HEK293 (cell line): ENCODE data around the gene ARL5A.

Source experiments
- CTCF ChIA-PET: fragments of 350-600 bp; formaldehyde crosslinking; extraction: SDS; loops from one replicate; lab custom pipeline; 2021; ENCODE audit warnings: antibody characterized with exemption; lab: Yijun Ruan, JAX
- POLR2A ChIA-PET: fragments of 300-600 bp; formaldehyde crosslinking; extraction: SDS; loops from one replicate; lab custom pipeline; 2020; ENCODE audit warnings: antibody characterized with exemption, inconsistent platforms; lab: Yijun Ruan, JAX
- H3K27ac ChIP-seq: fragments of 200-500 bp; sonication (Bioruptor generic); 2 replicates; pipeline ENCODE4 v1.5.1; 2014; ENCODE audit warnings: low read depth, low read length, control low read depth, inconsistent platforms; ENCODE audit errors: extremely low read depth
- H3K36me3 ChIP-seq, 2 experiments: fragments of 200-500 bp in 1 of 2; sonication (Bioruptor generic) in 1 of 2; 1 replicate in 1 of 2; 2 replicates in 1 of 2; pipeline ENCODE4 v1.5.1; 2014 to 2017; ENCODE audit warnings: inconsistent platforms in 2 of 2, low read length in 2 of 2; ENCODE audit not compliant: control insufficient read depth in 2 of 2, insufficient read depth in 1 of 2
- H3K4me1 ChIP-seq: fragments of 200-500 bp; sonication (Bioruptor generic); 2 replicates; pipeline ENCODE4 v1.5.1; 2014; ENCODE audit warnings: mild to moderate bottlenecking, low read length, inconsistent platforms; ENCODE audit not compliant: control insufficient read depth, insufficient read depth
- H3K4me3 ChIP-seq: 2 replicates; pipeline ENCODE4 v1.5.1; 2011; ENCODE audit warnings: low read depth, mild to moderate bottlenecking, control low read depth, low read length, moderate library complexity
- H3K9me3 ChIP-seq: fragments of 200-500 bp; sonication (Bioruptor generic); 2 replicates; pipeline ENCODE4 v1.5.1; 2014; ENCODE audit warnings: low read depth, low read length, inconsistent platforms; ENCODE audit not compliant: control insufficient read depth, insufficient read depth
- GLI4 ChIP-seq: fragments of 450-650 bp; formaldehyde crosslinking; IDR thresholded peaks from 2 replicates; pipeline ENCODE4 v1.5.1; 2016; ENCODE audit warnings: missing biosample characterization, missing genetic modification characterization
- HOXC10 ChIP-seq: sonication (generic); formaldehyde crosslinking; IDR thresholded peaks from 2 replicates; pipeline ENCODE4 v1.8.1; 2023; ENCODE audit warnings: mild to moderate bottlenecking, missing genetic modification reagents
- KLF10 ChIP-seq: fragments of 450-650 bp; IDR thresholded peaks from 2 replicates; pipeline ENCODE4 v1.5.1; 2018; ENCODE audit warnings: missing biosample characterization, mild to moderate bottlenecking, missing genetic modification characterization
- MYNN ChIP-seq: fragments of 450-650 bp; formaldehyde crosslinking; IDR thresholded peaks from 2 replicates; pipeline ENCODE4 v1.5.1; 2016; ENCODE audit warnings: missing biosample characterization, missing genetic modification characterization, borderline replicate concordance
- PRDM1 ChIP-seq: fragments of 450-650 bp; formaldehyde crosslinking; IDR thresholded peaks from 2 replicates; pipeline ENCODE4; 2016; ENCODE audit warnings: missing biosample characterization, missing genetic modification characterization
- RBAK ChIP-seq: fragments of 450-650 bp; formaldehyde crosslinking; IDR thresholded peaks from 2 replicates; pipeline ENCODE4 v1.5.1; 2016; ENCODE audit warnings: missing biosample characterization, missing genetic modification characterization
- SP7 ChIP-seq: fragments of 450-650 bp; formaldehyde crosslinking; IDR thresholded peaks from 2 replicates; pipeline ENCODE4 v1.5.1; 2016; ENCODE audit warnings: missing biosample characterization, missing genetic modification characterization
- WT1 ChIP-seq: fragments of 450-650 bp; formaldehyde crosslinking; IDR thresholded peaks from 2 replicates; pipeline ENCODE4 v1.5.1; 2016; ENCODE audit warnings: missing biosample characterization, missing genetic modification characterization
- ZNF112 ChIP-seq: fragments of 450-650 bp; formaldehyde crosslinking; IDR thresholded peaks from 2 replicates; pipeline ENCODE4 v1.5.0; 2017; ENCODE audit warnings: missing biosample characterization, missing genetic modification characterization
- ZNF138 ChIP-seq: fragments of 450-650 bp; formaldehyde crosslinking; IDR thresholded peaks from 2 replicates; pipeline ENCODE4 v1.5.1; 2016; ENCODE audit warnings: missing biosample characterization, missing genetic modification characterization, borderline replicate concordance
- ZNF169 ChIP-seq: fragments of 450-650 bp; formaldehyde crosslinking; IDR thresholded peaks from 2 replicates; pipeline ENCODE4 v1.5.1; 2016; ENCODE audit warnings: missing biosample characterization, missing genetic modification characterization
- ZNF239 ChIP-seq: fragments of 450-650 bp; formaldehyde crosslinking; IDR thresholded peaks from 2 replicates; pipeline ENCODE4 v1.5.1; 2016; ENCODE audit warnings: missing biosample characterization, missing genetic modification characterization
- ZNF335 ChIP-seq: fragments of 450-650 bp; formaldehyde crosslinking; conservative IDR thresholded peaks from 2 replicates; pipeline ENCODE4 v1.5.1; 2016; ENCODE audit warnings: missing biosample characterization, missing genetic modification characterization
- ZNF391 ChIP-seq: fragments of 450-650 bp; formaldehyde crosslinking; IDR thresholded peaks from 2 replicates; pipeline ENCODE4 v1.5.1; 2016; ENCODE audit warnings: low read depth, missing biosample characterization, missing genetic modification characterization, borderline replicate concordance
- ZNF473 ChIP-seq: fragments of 450-650 bp; formaldehyde crosslinking; IDR thresholded peaks from 2 replicates; pipeline ENCODE4 v1.5.1; 2017; ENCODE audit warnings: missing biosample characterization, missing genetic modification characterization
- ZNF558 ChIP-seq: fragments of 450-650 bp; formaldehyde crosslinking; IDR thresholded peaks from 2 replicates; pipeline ENCODE4 v1.5.1; 2016; ENCODE audit warnings: missing biosample characterization, missing genetic modification characterization
- ZNF560 ChIP-seq: fragments of 450-650 bp; formaldehyde crosslinking; IDR thresholded peaks from 2 replicates; pipeline ENCODE4 v1.5.1; 2017; ENCODE audit warnings: missing biosample characterization, missing genetic modification characterization, borderline replicate concordance
- ZNF580 ChIP-seq: fragments of 450-650 bp; formaldehyde crosslinking; IDR thresholded peaks from 2 replicates; pipeline ENCODE4 v1.5.1; 2016; ENCODE audit warnings: missing biosample characterization, missing genetic modification characterization
- ZNF626 ChIP-seq: fragments of 450-650 bp; sonication (Bioruptor Pico); formaldehyde crosslinking; IDR thresholded peaks from 2 replicates; pipeline ENCODE4 v1.5.1; 2018; ENCODE audit warnings: missing biosample characterization, missing genetic modification characterization, inconsistent platforms
- ZNF658 ChIP-seq: fragments of 450-650 bp; formaldehyde crosslinking; IDR thresholded peaks from 2 replicates; pipeline ENCODE4; 2016; ENCODE audit warnings: missing biosample characterization, missing genetic modification characterization
- ZNF664 ChIP-seq: fragments of 450-650 bp; formaldehyde crosslinking; IDR thresholded peaks from 2 replicates; pipeline ENCODE4 v1.5.1; 2016; ENCODE audit warnings: missing biosample characterization, missing genetic modification characterization
- ZSCAN30 ChIP-seq: fragments of 450-650 bp; IDR thresholded peaks from 2 replicates; pipeline ENCODE4 v1.5.1; 2018; ENCODE audit warnings: missing biosample characterization, mild to moderate bottlenecking, missing genetic modification characterization, moderate library complexity
- ZSCAN4 ChIP-seq: fragments of 450-650 bp; formaldehyde crosslinking; IDR thresholded peaks from 2 replicates; pipeline ENCODE4 v1.5.1; 2017; ENCODE audit warnings: missing biosample characterization, missing genetic modification characterization
- TF ChIP-seq, protein P1 (sequence below): fragments of 450-650 bp; formaldehyde crosslinking; IDR thresholded peaks from 2 replicates; pipeline ENCODE4 v1.5.0; 2017; ENCODE audit warnings: missing biosample characterization, missing genetic modification characterization, borderline replicate concordance

The ARL5A gene

GRCh38 chr2:151783133-151783520, 45.1 kb downstream of the ARL5A start:
- no peak for TF ChIP-seq WT1 (tag by site-specific recombination)
- no peak for TF ChIP-seq ZNF560 (tag by site-specific recombination)
- no peak for TF ChIP-seq ZNF658 (tag by site-specific recombination)
- no peak for TF ChIP-seq ZSCAN4 (tag by site-specific recombination)
- no peak for TF ChIP-seq ZNF112 (tag by site-specific recombination)
- TF ChIP-seq, protein P1, sequence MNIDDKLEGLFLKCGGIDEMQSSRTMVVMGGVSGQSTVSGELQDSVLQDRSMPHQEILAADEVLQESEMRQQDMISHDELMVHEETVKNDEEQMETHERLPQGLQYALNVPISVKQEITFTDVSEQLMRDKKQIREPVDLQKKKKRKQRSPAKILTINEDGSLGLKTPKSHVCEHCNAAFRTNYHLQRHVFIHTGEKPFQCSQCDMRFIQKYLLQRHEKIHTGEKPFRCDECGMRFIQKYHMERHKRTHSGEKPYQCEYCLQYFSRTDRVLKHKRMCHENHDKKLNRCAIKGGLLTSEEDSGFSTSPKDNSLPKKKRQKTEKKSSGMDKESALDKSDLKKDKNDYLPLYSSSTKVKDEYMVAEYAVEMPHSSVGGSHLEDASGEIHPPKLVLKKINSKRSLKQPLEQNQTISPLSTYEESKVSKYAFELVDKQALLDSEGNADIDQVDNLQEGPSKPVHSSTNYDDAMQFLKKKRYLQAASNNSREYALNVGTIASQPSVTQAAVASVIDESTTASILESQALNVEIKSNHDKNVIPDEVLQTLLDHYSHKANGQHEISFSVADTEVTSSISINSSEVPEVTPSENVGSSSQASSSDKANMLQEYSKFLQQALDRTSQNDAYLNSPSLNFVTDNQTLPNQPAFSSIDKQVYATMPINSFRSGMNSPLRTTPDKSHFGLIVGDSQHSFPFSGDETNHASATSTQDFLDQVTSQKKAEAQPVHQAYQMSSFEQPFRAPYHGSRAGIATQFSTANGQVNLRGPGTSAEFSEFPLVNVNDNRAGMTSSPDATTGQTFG (tag by site-specific recombination), result no peak
- no peak for TF ChIP-seq ZNF239
- no peak for TF ChIP-seq RBAK (tag by site-specific recombination)
- TF ChIP-seq ZNF473 (tag by site-specific recombination), result no peak
- TF ChIP-seq ZNF138 (tag by site-specific recombination), result no peak
- no peak for TF ChIP-seq ZNF664 (tag by site-specific recombination)
- TF ChIP-seq ZNF558, result no peak
- TF ChIP-seq SP7 (tag by site-specific recombination), result no peak
- no peak for TF ChIP-seq ZNF335 (tag by site-specific recombination)
- TF ChIP-seq ZNF391 (tag by site-specific recombination), result no peak
- TF ChIP-seq MYNN, result no peak
- no peak for TF ChIP-seq PRDM1 (tag by site-specific recombination)
- TF ChIP-seq HOXC10 (CRISPR knock-in tag), result no peak
- no peak for TF ChIP-seq GLI4 (tag by site-specific recombination)
- TF ChIP-seq KLF10, result no peak
- no peaks in the 10 kb centered on the region for H3K9me3 ChIP-seq
- no peak overlapping the region for H3K27ac ChIP-seq
- ChIA-PET CTCF (interaction anchor here (0.6 kb wide), 2 partner anchors 13 to 1080 kb away, joined by 4 to 6 read pairs; no protein-coding TSS in a partner anchor), POLR2A (no interaction called here)
- H3K36me3 ChIP-seq, result peaks cover 0 to 43% of the 10 kb centered on the region in 2 experiments; a peak in 1 of 3 replicates
- H3K4me3 ChIP-seq, result no peak overlapping the region
- no peaks in the 10 kb centered on the region for H3K4me1 ChIP-seq

DNA sequence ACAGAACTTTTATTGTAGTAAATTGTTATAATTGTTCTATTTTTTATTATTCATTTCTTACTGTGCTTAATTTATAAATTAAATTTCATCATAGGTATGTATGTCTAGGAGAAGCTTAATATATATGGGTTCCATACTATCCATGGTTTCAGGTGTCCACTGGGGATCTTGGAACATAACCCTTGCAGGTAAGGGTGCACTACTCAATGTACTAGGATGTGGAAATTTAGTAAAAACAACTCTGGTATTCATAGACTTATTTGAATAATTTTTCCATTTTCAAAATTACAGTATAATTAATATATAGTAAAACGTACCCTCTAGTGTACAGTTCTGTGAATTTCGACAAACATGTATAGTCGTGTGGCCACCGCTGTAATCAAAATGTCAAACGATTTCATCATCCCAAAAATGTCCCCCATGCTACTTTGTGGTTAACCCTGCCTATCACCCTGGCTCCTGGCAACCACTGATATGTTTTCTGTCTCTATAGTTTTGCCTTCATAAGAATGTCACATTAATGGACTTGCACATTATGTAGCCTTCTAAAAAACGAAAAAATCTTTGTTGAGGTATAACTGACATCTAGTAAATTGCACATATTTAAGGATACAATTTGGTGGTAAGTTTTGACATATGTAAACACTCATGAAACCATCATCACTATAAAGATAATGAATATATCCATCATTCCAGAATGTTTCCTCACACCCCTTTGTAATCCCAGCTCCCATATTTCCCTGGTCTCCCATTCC, 45.7 kb downstream of the ARL5A start:
- ChIA-PET CTCF (interaction anchor here (0.6 kb wide), 1 partner anchor 1080 kb away, joined by 6 read pairs; no protein-coding TSS in a partner anchor), POLR2A (no interaction called here)
- Histone ChIP-seq H3K27ac (no peak overlapping the region), H3K36me3 (peaks cover 0 to 40% of the 10 kb centered on the region in 2 experiments; a peak in 1 of 3 replicates), H3K4me3 (no peak overlapping the region), H3K4me1 (no peaks in the 10 kb centered on the region), H3K9me3 (no peaks in the 10 kb centered on the region)
- TF ChIP-seq ZNF626 (tag by site-specific recombination), result no peak
- no peak for TF ChIP-seq ZNF580 (tag by site-specific recombination)
- no peak for TF ChIP-seq ZSCAN30 (tag by site-specific recombination)
- TF ChIP-seq ZNF169 (tag by site-specific recombination), result no peak
